ENCODE data around the gene LRRC71.

Gene LRRC71

GRCh38 chr1:156928043-156928602 is 7.7 kb downstream of the LRRC71 start:
- no peak for DNase-seq

GRCh38 chr1:156929596-156930238 is 9.3 kb downstream of the LRRC71 start:
- DNase-seq: no peak

- no peak for DNase-seq
Measured at GRCh38 chr1:156930483-156930882, 10.1 kb downstream of the LRRC71 start.

GRCh38 chr1:156931211-156931952 is 10.9 kb downstream of the LRRC71 start:
- no peak for DNase-seq

GRCh38 chr1:156931974-156932710 is 11.7 kb downstream of the LRRC71 start:
- no peak for DNase-seq

GRCh38 chr1:156933136-156933535 is 12.7 kb downstream of the LRRC71 start:
- no peak for DNase-seq

GRCh38 chr1:156935505-156936128 is 15.2 kb downstream of the LRRC71 start:
- DNase-seq: no peak

GRCh38 chr1:156936191-156936590 is 15.8 kb downstream of the LRRC71 start:
- DNase-seq: no peak

- no peak for DNase-seq
Measured at GRCh38 chr1:156936721-156937220, 16.3 kb downstream of the LRRC71 start.

- no peak for DNase-seq
Measured at GRCh38 chr1:156937883-156938282, 17.5 kb downstream of the LRRC71 start.

- no peak for DNase-seq
Measured at GRCh38 chr1:156938813-156939212, 18.4 kb downstream of the LRRC71 start.

- DNase-seq: no peak
Measured at GRCh38 chr1:156939786-156940334, 19.4 kb downstream of the LRRC71 start.

- DNase-seq: no peak
Measured at GRCh38 chr1:156941675-156942074, 21.2 kb downstream of the LRRC71 start.

- DNase-seq: no peak
Measured at GRCh38 chr1:156942176-156942575, 21.7 kb downstream of the LRRC71 start.

GRCh38 chr1:156942576-156942975 is 22.1 kb downstream of the LRRC71 start:
- no peak for DNase-seq

- no peak for DNase-seq
Measured at GRCh38 chr1:156943756-156944155, 23.3 kb downstream of the LRRC71 start.

- DNase-seq: no peak
Measured at GRCh38 chr1:156944268-156944667, 23.8 kb downstream of the LRRC71 start.

- DNase-seq: no peak
Measured at GRCh38 chr1:156944848-156945247, 24.4 kb downstream of the LRRC71 start.

GRCh38 chr1:156945881-156946661 is 25.6 kb downstream of the LRRC71 start:
- no peak for DNase-seq

- no peak for DNase-seq
Measured at GRCh38 chr1:156947127-156947526, 26.7 kb downstream of the LRRC71 start.

- DNase-seq: no peak
Measured at GRCh38 chr1:156947818-156948525, 27.5 kb downstream of the LRRC71 start.

Measured in effector CD4-positive, alpha-beta T cell (primary cell).